ENCODE measurements around the gene CSNK1D.

CSNK1D gene

GRCh38 chr17:82273327-82274133 lies at the start of gene CSNK1D:
Gene CSNK1D, minus strand, starts transcription at chr17:82273700. Its CDS starts 319 bp downstream, at chr17:82273381.
- DNase-seq = no peak

DNA sequence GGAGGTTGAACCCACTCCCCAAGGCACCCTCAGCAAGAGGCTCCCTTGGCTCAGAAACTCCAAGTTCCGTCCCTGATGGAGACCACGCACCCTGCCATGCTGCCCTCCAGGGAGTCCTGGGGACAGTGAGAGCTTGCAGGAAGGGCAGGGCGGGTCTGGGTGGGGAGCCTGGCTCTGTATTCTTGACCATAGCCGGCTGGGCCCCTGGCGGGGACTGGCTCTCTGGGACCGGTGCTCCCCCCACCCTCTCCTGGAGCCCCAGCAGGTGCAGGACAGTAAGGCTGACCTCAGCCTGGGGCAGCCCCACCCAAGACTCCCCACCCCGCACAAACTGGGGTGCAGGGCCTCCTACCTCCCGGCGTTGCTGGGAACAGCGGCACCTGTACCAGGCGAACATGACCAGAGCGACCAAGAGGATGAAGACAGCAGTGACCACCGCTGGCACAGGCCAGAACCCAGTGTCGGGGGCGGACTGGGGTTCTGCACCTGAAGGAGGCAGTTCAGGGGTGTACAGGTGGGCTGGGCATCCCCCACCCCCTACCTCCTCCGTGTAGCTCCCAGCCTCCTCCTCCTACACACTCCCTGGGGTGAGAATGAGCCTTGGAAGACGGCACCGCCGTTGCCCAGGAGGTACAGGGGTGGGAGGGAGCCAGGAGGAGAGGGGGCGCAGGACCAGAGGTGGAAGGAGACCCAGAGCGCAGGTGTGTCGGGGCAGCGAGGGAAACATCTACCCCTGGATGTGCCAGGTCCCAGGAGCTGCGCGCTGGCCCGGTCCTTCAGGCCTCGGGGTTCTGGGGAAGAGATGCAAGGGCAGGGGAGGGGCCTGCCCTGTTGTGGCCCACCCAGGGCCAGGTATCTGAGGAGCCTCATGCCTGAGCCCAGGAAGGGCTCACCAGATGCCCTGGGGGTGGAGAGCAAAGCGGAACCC lies 49.3 kb upstream of the CSNK1D start:
- DNase-seq = no peak

DNA sequence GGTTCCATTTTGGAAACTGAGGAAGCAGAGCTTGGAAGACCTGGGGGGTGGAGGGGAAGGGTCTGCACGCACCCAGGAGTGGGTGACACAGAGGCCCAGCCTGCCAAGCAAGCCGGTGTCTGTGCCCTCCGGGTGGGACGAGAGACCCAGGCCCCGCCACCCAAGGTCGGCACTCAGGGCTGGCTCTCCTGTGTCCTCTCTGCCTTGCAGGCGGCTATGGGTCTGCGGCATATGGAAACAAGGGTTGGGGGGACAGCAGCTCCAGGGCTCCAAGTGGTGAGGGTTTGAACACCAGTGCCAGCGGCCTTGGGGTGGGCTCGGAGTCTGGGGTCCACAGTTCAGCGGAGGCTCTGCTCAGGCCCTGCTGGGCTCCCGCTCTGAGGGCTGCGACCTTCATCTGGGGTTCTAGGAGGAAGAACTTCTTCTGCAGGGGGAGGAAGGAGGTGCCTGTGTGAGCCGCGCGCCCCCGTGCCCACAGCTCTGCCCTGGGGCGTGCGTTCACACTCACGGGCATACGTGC lies 48.5 kb upstream of the CSNK1D start:
- no peak for DNase-seq

DNA sequence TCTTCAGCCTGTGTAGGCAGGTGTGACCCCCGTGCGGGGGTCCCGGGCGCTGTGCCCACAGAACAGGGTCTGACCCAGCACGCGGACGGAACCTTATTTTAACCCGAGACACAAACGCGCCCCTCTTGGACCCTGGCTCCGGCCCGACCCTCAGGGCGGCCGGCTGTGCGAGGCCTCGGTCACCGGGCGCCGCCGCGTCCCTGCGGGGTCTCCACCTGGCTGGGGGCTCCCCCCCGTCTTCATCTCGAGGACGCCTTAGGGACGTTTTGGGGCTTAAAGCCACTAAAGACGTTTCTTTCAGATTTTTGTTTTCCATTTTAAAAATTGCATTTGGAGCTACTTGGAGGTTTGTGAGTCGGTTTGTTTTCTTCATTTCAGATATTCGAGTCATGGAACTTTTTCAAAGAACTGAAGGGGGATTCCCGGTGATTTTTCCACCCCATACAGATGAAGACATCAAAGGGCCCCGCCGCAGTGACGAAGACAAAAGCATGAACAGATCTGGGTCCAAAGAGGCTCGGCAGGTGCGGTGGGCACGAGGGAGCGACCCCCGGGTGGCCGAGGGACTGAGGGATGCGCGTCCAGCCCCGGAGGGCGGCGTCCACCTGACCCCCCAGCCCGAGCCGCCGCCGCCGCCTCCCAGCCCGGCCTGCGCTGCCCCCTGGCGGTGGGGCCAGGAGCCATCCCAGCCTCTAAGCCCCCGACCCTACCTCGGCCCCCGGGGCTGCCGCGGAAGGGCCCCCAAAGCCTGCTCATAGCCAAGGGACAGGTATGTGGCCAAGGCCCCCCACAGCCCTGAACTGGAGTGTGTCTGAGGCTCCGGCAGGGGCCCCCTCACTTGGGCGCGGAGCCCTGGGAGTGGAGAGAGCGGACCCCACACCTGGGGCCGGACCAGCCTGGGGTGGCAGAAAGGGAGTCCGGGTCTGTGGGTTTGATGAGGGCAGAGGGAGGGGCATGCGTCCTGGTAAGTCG lies 47.7 kb upstream of the CSNK1D start:
- no peak for DNase-seq

DNA sequence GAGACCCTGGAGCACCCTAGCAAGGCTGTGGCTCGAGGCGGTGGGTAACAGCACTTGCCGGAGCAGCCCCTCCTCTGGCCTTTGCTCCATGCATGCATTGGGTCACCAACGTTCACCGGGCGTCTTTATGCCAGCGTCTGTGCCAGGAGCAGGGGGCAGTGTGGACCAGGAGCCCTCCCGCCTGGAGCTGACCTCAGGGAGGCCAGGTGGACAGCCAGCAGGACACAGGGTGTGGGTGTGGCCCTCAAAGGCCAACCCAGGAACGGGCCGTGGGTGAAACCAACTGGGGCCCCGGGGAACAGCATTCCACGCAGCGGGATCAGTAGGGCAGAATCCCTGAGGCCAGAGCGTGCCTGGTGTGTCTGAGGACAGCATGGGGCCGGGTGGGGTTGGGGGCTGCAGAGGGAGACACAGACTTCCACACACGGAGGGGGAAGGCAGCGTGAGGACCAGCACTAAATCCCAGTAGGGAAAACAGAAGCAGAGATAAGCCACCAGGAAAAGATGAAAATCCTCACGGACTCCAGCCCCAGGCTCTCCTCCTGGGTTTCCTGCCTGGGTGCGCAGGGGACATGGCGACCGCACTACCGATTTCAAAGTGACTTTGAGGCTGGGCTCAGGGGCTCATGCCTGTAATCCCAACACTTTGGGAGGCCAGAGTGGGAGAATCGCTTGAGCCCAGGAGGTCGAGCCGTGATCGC lies 46.8 kb upstream of the CSNK1D start:
- no peak for DNase-seq

- DNase-seq = no peak
These were observed 46.1 kb upstream of the CSNK1D start for GRCh38 chr17:82319619-82320062.

GRCh38 chr17:82318772-82319606 lies 45.5 kb upstream of the CSNK1D start:
- DNase-seq = no peak

DNA sequence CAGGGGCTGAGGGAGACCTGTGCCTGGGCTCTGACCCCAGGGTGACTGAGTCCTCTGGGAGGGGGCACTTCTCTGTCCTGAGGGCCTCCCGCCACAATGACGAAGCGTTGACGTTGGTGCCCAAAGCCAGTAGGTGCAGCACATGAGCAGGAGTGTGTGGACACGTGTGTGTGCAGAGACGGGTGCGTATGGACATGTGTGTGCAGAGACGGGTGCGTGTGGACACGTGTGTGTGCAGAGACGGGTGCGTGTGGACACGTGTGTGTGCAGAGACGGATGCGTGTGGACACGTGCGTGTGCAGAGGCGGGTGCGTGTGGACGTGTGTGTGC lies 44.6 kb upstream of the CSNK1D start:
- no peak for DNase-seq

- no peak for DNase-seq
These were observed 44.1 kb upstream of the CSNK1D start, which contains the start of gene CD7 for GRCh38 chr17:82317394-82318168. Gene CD7, minus strand, starts transcription at chr17:82317608. Its CDS starts 113 bp downstream, at chr17:82317495.

GRCh38 chr17:82316651-82317393 lies 43.3 kb upstream of the CSNK1D start:
- DNase-seq = no peak

DNA sequence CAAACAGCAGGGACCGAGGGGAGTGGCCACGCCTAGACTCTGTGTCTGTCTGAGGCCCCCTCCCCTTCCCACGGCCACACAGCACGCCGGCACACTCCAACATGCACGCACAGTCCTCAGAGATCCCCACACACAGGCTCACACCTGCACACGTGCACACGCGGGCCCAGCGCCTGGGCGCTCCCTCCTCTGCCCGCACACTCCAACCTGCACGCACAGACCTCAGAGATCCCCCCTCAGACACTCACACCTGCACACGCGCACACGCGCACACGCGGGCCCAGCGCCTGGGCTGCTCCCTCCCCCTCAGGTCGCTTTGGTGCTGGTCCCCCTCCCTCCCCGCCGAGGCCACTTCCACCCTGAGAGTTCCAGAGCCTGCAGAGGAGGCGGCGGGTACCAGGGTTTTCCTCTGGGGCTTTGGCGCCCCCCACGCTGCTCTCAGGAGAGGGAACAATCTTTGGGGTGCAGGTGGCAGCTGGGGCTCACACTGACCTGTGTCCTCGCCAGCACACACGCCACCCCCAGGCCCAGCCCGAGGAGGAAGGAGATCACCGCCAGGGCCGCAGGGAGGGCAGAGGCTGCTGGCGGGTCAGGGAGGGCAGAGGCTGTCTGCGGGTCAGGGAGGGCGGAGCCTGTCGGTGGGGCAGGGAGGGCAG lies 42.3 kb upstream of the CSNK1D start:
- no peak for DNase-seq

GRCh38 chr17:82314727-82315605 lies 41.5 kb upstream of the CSNK1D start:
- no peak for DNase-seq

- DNase-seq = no peak
These were observed 40.7 kb upstream of the CSNK1D start for GRCh38 chr17:82314012-82314726.

DNA sequence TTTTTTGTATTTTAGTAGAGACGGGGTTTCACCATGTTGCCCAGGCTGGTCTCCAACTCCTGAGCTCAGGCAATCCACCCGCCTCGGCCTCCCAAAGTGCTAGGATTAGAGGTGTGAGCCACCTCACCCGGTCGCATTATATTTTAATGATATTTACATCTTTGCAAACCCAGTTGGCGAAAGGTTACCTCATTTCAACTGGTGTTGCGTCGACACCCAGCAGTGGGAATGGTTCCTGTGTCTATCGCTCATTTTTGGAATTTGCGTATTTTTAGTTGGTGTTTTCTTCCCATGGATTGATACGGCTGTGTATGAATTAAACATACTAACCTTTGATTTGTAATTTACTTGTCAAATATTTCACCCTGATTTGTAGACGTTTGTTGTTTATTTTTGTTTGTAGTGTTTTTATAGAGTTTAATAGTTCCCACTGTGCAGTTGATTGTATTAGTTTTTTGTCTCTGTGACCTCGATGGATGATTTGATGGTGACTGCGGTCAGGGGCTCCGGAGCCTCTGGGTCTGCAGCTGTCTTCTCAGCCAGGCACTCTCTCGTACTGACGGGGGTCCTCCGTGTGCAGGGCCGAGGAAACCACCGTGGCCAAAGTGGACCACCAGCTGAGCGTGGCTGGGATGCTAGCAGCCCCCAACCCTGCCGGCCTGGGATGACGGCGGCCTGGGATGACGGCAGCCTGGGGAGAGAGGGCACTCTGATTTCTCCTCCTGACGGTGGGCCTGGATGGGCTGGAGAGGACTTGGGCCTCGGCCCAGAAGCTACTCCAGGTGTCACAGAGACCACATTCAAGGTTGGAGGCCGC lies 39.9 kb upstream of the CSNK1D start:
- no peak for DNase-seq

DNA sequence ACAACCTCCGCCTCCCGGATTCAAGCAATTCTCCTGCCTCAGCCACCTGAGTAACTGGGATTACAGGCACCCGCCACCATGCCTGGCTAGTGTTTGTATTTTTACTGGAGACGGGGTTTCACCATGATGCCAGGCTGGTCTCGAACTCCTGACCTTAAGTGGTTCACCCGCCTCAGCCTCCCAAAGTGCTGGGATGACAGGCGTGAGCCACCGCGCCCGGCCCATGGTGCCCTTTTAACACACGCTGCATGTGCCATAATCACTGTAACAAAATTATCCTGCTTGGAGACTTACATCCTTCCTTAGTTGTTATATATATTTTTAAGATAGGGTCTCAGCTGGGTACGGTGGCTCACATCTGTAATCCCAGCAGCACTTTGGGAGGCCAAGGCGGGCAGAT lies 38.5 kb upstream of the CSNK1D start:
- no peak for DNase-seq

DNA sequence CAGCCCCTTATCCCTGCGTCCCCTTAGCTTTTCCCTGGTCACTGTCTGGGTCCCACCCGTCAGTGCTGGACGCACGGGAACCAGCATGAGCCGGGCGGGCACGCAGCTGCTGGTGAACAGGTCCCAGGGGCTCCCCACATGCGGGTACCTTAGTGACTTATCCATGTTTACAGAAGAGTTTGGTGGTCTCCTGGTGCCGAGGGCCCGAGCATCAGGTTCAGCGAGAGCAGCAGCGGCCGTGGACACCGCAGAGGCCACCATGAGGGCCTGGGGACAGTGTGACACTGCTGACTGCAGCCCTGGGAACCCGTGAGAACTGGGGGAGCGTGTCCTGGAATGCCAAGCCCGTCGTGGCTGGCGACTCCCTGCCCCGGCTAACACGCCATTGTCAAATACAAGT lies 37.4 kb upstream of the CSNK1D start:
- no peak for DNase-seq
